Measurements from ENCODE around the gene ZBTB47.

DNA sequence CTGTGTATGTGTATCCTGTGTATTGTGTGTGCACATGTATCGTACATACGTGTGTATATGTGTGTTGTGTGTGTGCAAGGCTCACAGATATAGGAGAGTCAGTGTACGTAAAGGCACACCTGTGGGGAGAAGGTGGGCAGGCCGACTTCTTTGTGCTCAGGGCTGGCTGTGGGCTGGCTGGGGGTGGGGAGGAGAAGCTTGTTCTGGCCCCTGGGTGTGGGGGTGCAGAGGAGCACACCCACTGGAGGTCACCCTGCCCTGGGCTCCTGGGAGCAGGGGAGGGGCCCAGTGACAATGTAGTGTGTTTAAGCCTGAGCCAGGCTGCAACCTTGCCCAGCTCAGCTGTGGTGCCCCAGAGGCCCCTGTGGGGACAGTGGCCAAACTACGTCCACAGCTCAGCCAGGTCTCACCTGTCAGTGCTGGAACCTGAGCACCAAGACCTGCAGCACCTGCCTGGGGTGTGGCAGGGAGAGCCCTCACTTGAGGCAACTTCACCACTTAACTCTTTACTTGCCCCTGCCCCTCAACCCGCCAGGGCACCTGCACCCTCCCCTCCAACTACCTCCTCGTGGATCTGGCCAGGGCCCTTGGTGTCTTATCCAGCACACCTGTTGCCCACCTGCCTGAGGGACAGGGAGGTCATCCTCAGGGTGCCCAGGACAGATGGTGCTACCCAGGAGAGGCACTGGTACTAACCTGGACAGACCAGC, 51.7 kb downstream of the ZBTB47 start:
- TF ChIP-seq TAF1 (IDR thresholded peaks at IDR 0.05; ENCODE audit: borderline replicate concordance, low read depth, low read length) = no peak
- TF ChIP-seq POLR2AphosphoS5 (IDR thresholded peaks at IDR 0.05; ENCODE audit: low read depth, low read length) = no peak
